ENCODE results near the gene ZBTB12. TPM values are rescaled to one million over a fixed set of nuclear protein-coding genes. Genes with fewer than 3 reads are reported as not detected.

Gene ZBTB12
- total and polyA plus RNA-seq, 10 of the 15 experiments (the other 5 are each of a cell fraction or from before 2014, with no cell fraction given), result 0.81 to 4.5 (median 1.7) TPM; not detected in 4

GRCh38 chr6:31871046-31871659 lies 30.7 kb downstream of the ZBTB12 start:
- ChIA-PET CTCF (no interaction called here), POLR2A (no interaction called here), RAD21 (ENCODE audit: unreplicated experiment) (no interaction called here), SMC1A (ENCODE audit: uncharacterized antibody, unreplicated experiment) (interaction anchor here (1.2 kb wide), 1 partner anchor 9 kb away, joined by 3 read pairs; the partner anchor contains the start of gene NEU1)
- H3K79me2 ChIP-seq (ENCODE audit: control insufficient read depth, insufficient read depth, low read length), result no peaks in the 10 kb centered on the region
- H3K27me3 ChIP-seq (replicated peaks in 1 of 2; ENCODE audit: control insufficient read depth in 2 of 2, insufficient read depth in 2 of 2, low read length in 1 of 2), result no peaks in the 10 kb centered on the region
- no peak overlapping the region for H3K9ac ChIP-seq (ENCODE audit: control insufficient read depth, insufficient read depth, low read length)
- no peak for DNase-seq (ENCODE audit: low read depth, low spot score)
- no peak overlapping the region for H3K27ac ChIP-seq (ENCODE audit: control insufficient read depth, insufficient read depth)
- H3K36me3 ChIP-seq (ENCODE audit: control insufficient read depth in 2 of 2, insufficient read depth in 2 of 2, low read length in 1 of 2), result no peaks in the 10 kb centered on the region
- FAIRE-seq, result no peak
- BruUV-seq (replicated peaks), result no TSS peak
- intact Hi-C loops (cut with micrococcal nuclease; ENCODE audit: unreplicated experiment) (no loop called here), in situ Hi-C loops (cut with MboI) (no loop called here)
- H2AFZ ChIP-seq (ENCODE audit: control insufficient read depth, low read depth, low read length), result no peak overlapping the region
- no peak overlapping the region for H3K4me3 ChIP-seq
- H3K4me1 ChIP-seq (ENCODE audit: control insufficient read depth, insufficient read depth, low read length), result no peaks in the 10 kb centered on the region
- H4K20me1 ChIP-seq (ENCODE audit: control insufficient read depth, insufficient read depth), result no peaks in the 10 kb centered on the region
- 38% methylated on average over 9 of the region's 9 CpGs for WGBS (ENCODE audit: insufficient coverage, insufficient replicate concordance, low lambda C conversion rate, missing lambda C conversion rate)
- no peak for ATAC-seq
- no peak for TF ChIP-seq BCL11A (IDR thresholded peaks at IDR 0.05; ENCODE audit: low read depth, low read length)
- TF ChIP-seq E4F1 (IDR thresholded peaks at IDR 0.05; ENCODE audit: borderline replicate concordance, partially characterized antibody), result no peak
- no peak for TF ChIP-seq MYC (IDR thresholded peaks at IDR 0.05; ENCODE audit: insufficient read depth, insufficient read length, insufficient replicate concordance, low read length, severe bottlenecking)
- no peak for TF ChIP-seq ATF7 (IDR thresholded peaks at IDR 0.05; ENCODE audit: low read depth)
- TF ChIP-seq RELB (IDR thresholded peaks at IDR 0.05; ENCODE audit: low read depth), result no peak
- TF ChIP-seq, protein P1, sequence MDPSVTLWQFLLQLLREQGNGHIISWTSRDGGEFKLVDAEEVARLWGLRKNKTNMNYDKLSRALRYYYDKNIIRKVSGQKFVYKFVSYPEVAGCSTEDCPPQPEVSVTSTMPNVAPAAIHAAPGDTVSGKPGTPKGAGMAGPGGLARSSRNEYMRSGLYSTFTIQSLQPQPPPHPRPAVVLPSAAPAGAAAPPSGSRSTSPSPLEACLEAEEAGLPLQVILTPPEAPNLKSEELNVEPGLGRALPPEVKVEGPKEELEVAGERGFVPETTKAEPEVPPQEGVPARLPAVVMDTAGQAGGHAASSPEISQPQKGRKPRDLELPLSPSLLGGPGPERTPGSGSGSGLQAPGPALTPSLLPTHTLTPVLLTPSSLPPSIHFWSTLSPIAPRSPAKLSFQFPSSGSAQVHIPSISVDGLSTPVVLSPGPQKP (IDR thresholded peaks at IDR 0.05; ENCODE audit: low read depth, low read length), result no peak
- no peak overlapping the region for H3K4me2 ChIP-seq (ENCODE audit: control insufficient read depth, insufficient read depth)
- no peaks in the 10 kb centered on the region for H3K9me3 ChIP-seq (replicated peaks; ENCODE audit: control insufficient read depth, insufficient read depth, low read length)

All from GM12878 (cell line).